Neural progenitor cell (in vitro differentiated cells): ENCODE data around the gene AADAC.

Experiments used
- EZH2phosphoT487 ChIP-seq: fragments of 200-600 bp; sonication (generic); IDR thresholded peaks from 2 replicates; pipeline ENCODE4 v1.6.1; 2017; ENCODE audit warnings: antibody characterized with exemption
- TF ChIP-seq, protein P1 (sequence below): fragments of 200-600 bp; sonication (generic); IDR thresholded peaks from 2 replicates; pipeline ENCODE4 v1.5.1; 2017; ENCODE audit warnings: antibody characterized with exemption, mild to moderate bottlenecking

DNA sequence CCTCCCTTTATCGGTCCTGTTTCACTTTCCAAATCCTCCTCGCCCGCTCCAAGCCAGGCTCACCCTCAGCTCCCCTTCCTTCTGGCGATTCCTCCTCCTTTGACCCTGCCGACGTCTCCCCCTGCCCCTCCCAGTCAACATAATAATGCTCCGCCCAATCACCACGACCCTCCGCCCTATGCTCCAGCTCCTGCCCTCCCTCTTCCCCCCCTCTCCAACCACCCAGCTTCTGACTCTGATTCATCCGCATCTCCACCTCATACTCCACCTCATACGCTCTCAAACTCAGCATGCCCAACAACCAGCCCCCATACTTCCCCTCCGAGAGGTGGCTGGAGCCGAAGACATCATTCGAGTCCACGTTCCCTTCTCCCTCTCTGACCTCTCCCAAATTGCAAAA, 7.1 kb upstream of the AADAC start:
- TF ChIP-seq, protein P1, sequence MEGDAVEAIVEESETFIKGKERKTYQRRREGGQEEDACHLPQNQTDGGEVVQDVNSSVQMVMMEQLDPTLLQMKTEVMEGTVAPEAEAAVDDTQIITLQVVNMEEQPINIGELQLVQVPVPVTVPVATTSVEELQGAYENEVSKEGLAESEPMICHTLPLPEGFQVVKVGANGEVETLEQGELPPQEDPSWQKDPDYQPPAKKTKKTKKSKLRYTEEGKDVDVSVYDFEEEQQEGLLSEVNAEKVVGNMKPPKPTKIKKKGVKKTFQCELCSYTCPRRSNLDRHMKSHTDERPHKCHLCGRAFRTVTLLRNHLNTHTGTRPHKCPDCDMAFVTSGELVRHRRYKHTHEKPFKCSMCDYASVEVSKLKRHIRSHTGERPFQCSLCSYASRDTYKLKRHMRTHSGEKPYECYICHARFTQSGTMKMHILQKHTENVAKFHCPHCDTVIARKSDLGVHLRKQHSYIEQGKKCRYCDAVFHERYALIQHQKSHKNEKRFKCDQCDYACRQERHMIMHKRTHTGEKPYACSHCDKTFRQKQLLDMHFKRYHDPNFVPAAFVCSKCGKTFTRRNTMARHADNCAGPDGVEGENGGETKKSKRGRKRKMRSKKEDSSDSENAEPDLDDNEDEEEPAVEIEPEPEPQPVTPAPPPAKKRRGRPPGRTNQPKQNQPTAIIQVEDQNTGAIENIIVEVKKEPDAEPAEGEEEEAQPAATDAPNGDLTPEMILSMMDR = no peak
- TF ChIP-seq EZH2phosphoT487 = no peak
